ENCODE results near the gene THSD4.
"Not testable (repeated sequence)": the region's sequence is repeated elsewhere in the genome, so short reads cannot be mapped to it uniquely, and the experiment has no call there.

The THSD4 gene

DNA sequence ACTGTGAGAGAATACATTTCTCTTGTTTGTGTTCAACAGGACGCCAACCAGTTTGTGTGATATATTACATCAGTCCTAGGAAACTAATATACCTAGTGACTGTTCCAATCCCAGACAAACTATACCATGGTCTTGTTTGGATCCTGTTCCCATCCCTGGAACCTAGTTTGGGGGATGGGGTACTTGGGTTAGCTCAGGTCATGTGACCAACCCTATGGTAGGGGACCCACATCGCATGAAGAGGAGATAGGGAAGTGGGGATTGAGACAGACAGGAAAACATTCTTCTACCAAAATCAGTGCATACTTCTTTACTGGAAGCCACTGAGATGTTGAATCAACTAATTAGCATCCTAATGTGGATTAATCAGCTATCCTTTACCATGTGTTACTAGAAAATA lies 146.1 kb downstream of the THSD4 start:
- DNase-seq (ENCODE audit: low spot score) = no peak

GRCh38 chr15:71261909-71262308 lies 146.6 kb downstream of the THSD4 start:
- DNase-seq (ENCODE audit: low spot score) = no peak

DNA sequence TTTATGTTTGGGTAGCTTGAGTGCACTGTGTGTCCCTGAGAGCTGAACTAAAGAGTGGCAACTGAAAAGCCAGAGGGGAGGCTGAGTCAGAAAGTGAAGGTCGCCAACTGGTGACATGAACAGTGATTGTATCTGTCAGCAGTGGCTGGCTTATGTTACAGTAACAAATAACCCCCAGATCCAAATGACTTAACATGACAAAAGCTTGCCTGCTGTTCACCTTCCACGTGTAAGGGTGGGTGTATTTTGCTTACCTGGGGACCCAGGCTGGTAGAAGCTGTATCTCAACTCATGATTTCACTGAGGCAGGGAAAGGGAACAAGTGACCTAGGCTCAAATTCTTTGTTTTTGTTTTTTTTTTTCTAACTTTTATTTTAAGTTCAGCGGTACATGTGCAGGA lies 147.3 kb downstream of the THSD4 start:
- DNase-seq (ENCODE audit: low spot score) = no peak

GRCh38 chr15:71265606-71266005 lies 150.3 kb downstream of the THSD4 start:
- not testable (repeated sequence) for DNase-seq (ENCODE audit: low spot score)

- DNase-seq (ENCODE audit: low spot score) = no peak
These were observed 156.1 kb downstream of the THSD4 start for GRCh38 chr15:71271327-71271726.

- no peak for DNase-seq (ENCODE audit: low spot score)
These were observed 157.7 kb downstream of the THSD4 start for GRCh38 chr15:71272932-71273331.

DNA sequence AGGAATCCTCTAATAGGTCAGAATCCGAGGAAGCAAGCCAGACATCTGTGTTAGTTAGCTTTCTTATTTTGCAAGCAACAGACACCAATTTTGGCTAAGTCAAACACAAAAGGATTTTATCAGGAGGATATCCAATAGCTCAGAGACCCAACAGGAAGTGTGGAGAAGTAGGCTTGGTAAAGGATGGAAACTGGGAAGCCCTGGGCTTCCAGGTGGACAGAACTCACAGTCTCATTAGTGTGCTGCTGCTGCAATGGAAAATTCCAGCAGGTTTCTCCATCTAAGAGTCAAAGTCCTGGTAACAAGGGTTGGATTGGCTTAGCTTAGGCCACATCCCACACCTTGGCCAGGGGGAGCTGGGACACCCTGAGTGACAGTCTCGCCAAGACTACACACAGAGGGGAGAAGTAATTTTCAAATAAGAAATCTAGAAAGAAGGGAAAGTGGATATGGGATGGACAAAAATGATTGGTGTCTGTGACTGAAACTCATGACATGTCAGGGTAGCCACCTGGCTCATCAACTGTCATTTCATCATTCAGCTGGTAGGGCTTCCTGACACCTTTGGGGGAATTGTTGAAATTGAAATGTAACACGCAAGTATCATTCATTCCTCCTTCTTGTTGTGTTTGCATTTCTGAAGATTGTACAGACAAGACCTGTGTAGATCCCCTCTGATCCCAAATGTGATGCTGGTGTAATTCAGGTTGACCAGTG lies 158.6 kb downstream of the THSD4 start:
- no peak for DNase-seq (ENCODE audit: low spot score)

DNA sequence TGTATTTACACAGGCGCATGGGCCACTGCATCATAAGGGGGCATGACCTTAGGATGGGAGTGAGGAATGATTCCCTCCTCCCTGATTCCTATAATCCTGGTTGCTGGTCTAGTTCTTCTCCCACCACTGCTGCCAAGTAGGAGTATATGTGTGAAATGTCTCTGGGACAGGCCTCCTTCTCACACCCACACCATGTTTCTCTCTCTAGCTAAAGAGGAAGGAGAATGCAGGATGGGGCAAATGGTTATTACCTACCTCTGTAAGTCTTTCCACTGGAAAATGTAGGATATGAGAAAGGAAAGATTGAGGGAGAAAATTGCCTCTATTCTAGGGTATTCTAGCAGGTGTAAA lies 159.2 kb downstream of the THSD4 start:
- no peak for DNase-seq (ENCODE audit: low spot score)

DNA sequence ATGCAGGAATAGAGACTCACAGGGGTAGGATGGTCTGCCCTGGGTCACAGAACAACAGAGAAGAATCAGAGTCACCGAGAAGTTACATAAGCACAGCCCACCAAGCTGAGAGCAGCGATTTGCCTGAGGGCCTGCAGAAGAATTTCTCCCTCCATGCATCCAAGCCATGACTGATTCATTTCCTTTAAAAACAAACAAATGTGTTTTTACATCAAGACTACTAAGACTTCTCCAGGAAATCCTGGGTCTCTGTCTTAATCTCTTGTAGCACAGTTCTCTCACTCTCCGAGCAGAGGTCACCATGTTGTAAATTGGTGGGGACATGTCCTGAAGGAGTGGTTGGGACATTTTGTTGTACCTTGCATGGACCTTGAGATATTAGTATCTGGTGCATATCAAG lies 159.8 kb downstream of the THSD4 start:
- DNase-seq (ENCODE audit: low spot score) = peak; percentile 39

DNA sequence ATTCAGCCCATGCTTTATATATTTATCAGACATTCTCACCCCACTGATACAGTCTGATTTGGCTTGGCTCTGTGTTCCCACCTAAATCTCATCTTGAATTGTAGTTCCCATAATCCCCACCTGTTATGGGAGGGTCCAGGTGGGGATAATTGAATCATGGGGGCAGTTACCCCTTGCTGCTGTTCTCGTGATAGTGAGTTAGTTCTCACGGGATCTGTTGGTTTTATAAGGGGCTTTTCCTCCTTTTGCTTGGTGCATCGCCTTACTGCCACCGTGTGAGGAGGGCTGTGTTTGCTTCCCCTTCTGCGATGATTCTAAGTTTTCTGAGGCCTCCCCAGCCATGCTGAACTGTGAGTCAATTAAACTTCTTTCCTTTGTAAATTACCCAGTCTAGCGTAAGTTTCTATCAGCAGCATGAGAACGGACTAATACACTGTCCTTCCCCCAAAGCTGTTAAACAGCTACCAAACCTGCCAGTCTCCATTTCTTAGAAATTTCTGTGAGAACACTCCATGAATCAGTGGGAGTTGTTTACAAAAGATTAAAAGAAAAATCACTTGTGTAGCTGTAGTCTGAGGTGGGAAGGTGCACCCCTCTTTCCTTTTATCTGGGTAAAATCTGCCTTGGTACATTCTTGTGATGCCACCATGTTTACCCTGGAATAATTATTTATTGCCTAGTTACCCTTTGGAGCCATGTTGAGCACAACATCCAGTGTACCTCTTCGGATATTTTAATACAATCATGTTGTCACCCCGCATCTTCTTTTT lies 160.5 kb downstream of the THSD4 start:
- no peak for DNase-seq (ENCODE audit: low spot score)

- peak; percentile 73 for DNase-seq (ENCODE audit: low spot score)
These were observed 161.0 kb downstream of the THSD4 start for GRCh38 chr15:71276336-71276665.

- peak; percentile 76 for DNase-seq (ENCODE audit: low spot score)
These were observed 163.9 kb downstream of the THSD4 start for GRCh38 chr15:71278989-71279756.

GRCh38 chr15:71279757-71280141 lies 164.5 kb downstream of the THSD4 start:
- DNase-seq (ENCODE audit: low spot score) = no peak

GRCh38 chr15:71280206-71280605 lies 164.9 kb downstream of the THSD4 start:
- no peak for DNase-seq (ENCODE audit: low spot score)

- DNase-seq (ENCODE audit: low spot score) = no peak
These were observed 166.0 kb downstream of the THSD4 start for GRCh38 chr15:71281256-71281655.

- no peak for DNase-seq (ENCODE audit: low spot score)
These were observed 166.8 kb downstream of the THSD4 start for GRCh38 chr15:71282076-71282475.

DNA sequence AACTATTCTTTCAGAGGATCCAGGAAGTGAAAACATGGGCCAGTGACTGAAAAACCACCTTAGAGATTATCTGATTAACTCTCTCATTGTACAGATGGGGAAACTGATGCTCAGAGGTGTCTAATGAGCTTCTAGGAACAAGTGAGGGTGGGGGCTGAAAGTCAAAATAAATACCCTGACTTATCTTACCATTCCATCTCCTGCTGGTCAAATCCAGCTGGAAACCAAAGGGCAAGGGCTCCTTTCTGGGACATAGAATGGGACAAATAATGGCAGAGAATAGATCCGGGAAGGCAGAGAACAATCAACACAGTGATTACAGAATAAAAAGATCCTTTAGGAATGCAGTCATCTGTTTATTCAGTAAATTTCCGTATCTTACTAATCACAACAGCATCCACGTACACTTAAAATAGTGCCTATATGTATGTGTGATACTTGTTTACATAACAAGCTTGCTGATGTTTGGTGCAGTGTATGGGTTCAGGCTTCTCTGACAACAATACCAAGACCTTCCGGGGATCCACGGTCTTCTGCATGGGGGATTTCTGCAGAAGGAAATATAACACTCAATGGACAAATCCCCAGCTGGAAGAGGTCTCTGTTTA lies 173.2 kb downstream of the THSD4 start:
- no peak for DNase-seq (ENCODE audit: low spot score)

- no peak for DNase-seq (ENCODE audit: low spot score)
These were observed 174.7 kb downstream of the THSD4 start for GRCh38 chr15:71290002-71290401.

DNA sequence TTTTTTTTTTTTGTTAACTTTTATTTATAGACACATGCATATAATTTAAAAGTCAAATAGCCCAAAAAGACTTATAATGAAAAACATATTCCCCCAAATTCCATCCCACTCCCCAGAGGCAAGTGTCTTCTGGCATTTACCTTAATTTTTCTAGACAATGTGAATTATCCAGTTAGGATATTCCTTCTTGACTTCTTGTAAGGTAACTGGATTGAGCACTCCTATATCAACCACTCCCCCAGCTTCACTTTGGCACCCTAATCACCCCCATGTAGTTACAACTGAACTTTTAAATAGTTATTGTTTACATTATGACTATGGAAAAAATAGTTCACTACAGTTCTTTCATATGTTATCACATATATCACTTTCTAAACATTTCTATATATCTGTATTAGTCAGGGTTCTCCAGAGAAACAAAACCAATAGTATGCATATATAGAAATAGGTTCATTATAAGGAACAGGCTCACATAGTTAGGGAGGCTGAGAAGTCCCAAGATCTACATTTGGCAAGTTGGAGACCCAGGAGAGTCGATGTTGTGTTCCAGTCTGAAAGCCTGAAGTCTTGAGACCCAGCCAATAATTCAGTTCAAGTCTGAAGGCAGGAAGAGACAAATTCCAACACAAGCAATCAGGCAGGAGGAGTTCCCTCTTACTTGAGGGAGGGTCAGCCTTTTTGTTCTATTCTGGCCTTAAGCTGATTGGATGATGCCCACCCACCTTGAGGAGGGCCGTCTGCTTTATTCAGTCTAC lies 175.8 kb downstream of the THSD4 start:
- DNase-seq (ENCODE audit: low spot score) = no peak

DNA sequence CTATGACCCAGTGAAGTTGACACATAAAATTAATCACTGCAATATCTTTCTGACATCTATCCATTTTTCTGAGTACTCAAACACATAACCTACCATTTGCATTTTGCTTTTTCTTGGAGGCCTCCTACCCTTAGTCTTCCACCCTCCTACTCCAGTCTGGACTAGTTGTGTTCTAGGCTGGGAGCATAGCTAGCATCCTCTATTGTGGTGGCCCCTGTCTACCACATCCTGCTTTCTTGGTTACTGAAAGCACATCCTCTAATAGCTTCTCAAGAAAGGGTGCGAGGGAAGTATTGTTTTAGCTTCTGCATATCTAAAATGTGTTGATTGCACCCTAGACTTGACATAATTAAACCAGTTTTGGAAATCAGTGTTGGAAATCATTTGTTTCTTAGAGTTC lies 176.5 kb downstream of the THSD4 start:
- no peak for DNase-seq (ENCODE audit: low spot score)

DNA sequence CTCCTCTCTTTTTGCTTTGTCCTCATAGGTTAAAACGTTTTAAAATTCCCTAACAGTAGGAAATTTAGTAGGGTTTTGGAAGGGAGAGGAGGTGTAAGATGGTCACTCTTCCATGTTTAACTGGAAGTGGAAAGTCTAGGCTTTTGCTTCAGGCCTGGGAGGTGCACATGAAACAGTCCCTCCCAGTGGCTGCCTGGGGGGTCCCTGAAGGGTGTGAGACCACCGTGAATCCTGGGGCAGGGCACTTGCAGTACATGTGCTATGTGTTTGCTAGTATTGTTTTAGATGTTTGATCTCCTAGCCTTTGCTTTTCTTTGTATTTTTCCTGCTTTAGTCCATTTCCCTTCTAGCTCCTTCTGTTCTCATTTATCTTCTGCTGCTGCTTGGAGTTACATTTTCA lies 178.5 kb downstream of the THSD4 start:
- no peak for DNase-seq (ENCODE audit: low spot score)
